GM12878 (cell line): ENCODE measurements around the gene TRDMT1. TPM values are rescaled to one million over a fixed set of nuclear protein-coding genes. Genes with fewer than 3 reads are reported as not detected.

ENCODE experiments used
- ATAC-seq: fragments of 200-7000 bp; cut with Tn5 transposase; 3 replicates; pipeline ENCODE4 v1.9.1; 2020; ENCODE audit warnings: mild to moderate bottlenecking, moderate library complexity
- BruUV-seq: library from RNA; stranded (reverse); fragments of 400-500 nt; replicated peaks from 2 replicates; lab custom pipeline; 2021; lab: Mats Ljungman, UMichigan
- CTCF ChIA-PET: fragments of 300-600 bp; sonication (Branson Sonifier 250); formaldehyde crosslinking; extraction: SDS; loops from one replicate; lab custom pipeline; 2021; ENCODE audit warnings: inconsistent platforms; lab: Yijun Ruan, JAX
- POLR2A ChIA-PET: fragments of 350-600 bp; formaldehyde crosslinking; extraction: SDS; loops from one replicate; lab custom pipeline; 2021; ENCODE audit warnings: inconsistent platforms; lab: Charles Lee
- RAD21 ChIA-PET: fragments of 300-600 bp; sonication (Branson Sonifier 250); formaldehyde crosslinking; loops from one replicate; lab custom pipeline; 2023; ENCODE audit warnings: antibody characterized with exemption; ENCODE audit not compliant: unreplicated experiment; lab: Charles Lee
- SMC1A ChIA-PET: fragments of 300-600 bp; sonication (Branson Sonifier 250); formaldehyde crosslinking; loops from one replicate; lab custom pipeline; 2023; ENCODE audit not compliant: unreplicated experiment, uncharacterized antibody; lab: Charles Lee
- DNase-seq: peaks from one replicate; pipeline ENCODE4 v3.0.0-alpha.2; 2011; ENCODE audit warnings: low read depth, low spot score
- FAIRE-seq: peaks from 3 replicates; lab custom pipeline; 2011; peaks lifted over from hg19 to GRCh38; lab: Jason Lieb, UNC
- H2AFZ ChIP-seq: 2 replicates; pipeline ENCODE4 v1.6.0; 2011; ENCODE audit warnings: low read depth, low read length, control low read depth; ENCODE audit not compliant: control insufficient read depth
- H3K27ac ChIP-seq: 2 replicates; pipeline ENCODE4 v1.5.1; 2011; ENCODE audit warnings: control low read depth; ENCODE audit not compliant: control insufficient read depth, insufficient read depth
- H3K27me3 ChIP-seq, 2 experiments: replicated peaks in 1 of 2; 2 replicates each; pipeline versions ENCODE4 v1.6.0 to v1.6.1; 2011; ENCODE audit warnings: low read length in 1 of 2; ENCODE audit not compliant: control insufficient read depth in 2 of 2, insufficient read depth in 2 of 2
- H3K36me3 ChIP-seq, 2 experiments: 2 replicates each; pipeline ENCODE4 v1.5.1; 2011; ENCODE audit warnings: low read length in 1 of 2; ENCODE audit not compliant: control insufficient read depth in 2 of 2, insufficient read depth in 2 of 2
- H3K4me1 ChIP-seq: 2 replicates; pipeline ENCODE4 v1.6.1; 2011; ENCODE audit warnings: mild to moderate bottlenecking, low read length, moderate library complexity, mixed read lengths; ENCODE audit not compliant: control insufficient read depth, insufficient read depth
- H3K4me2 ChIP-seq: 2 replicates; pipeline ENCODE4 v1.6.0; 2011; ENCODE audit warnings: control low read depth; ENCODE audit not compliant: control insufficient read depth, insufficient read depth
- H3K4me3 ChIP-seq: fragments of 200-600 bp; sonication (generic); 2 replicates; pipeline ENCODE4 v1.5.1; 2016
- H3K79me2 ChIP-seq: 2 replicates; pipeline ENCODE4 v1.6.0; 2011; ENCODE audit warnings: low read length; ENCODE audit not compliant: control insufficient read depth, insufficient read depth
- H3K9ac ChIP-seq: 2 replicates; pipeline ENCODE4 v1.8.0; 2011; ENCODE audit warnings: low read length, control low read depth, mixed read lengths; ENCODE audit not compliant: control insufficient read depth, insufficient read depth
- H3K9me3 ChIP-seq: replicated peaks from 3 replicates; pipeline ENCODE4 v1.5.1; 2011; ENCODE audit warnings: mild to moderate bottlenecking, low read length; ENCODE audit not compliant: control insufficient read depth, insufficient read depth
- H4K20me1 ChIP-seq: 2 replicates; pipeline ENCODE4 v1.6.0; 2011; ENCODE audit not compliant: control insufficient read depth, insufficient read depth
- FOXK2 ChIP-seq: fragments of 450-650 bp; IDR thresholded peaks from 2 replicates; pipeline ENCODE4 v1.6.1; 2017; ENCODE audit warnings: mild to moderate bottlenecking, moderate library complexity
- HCFC1 ChIP-seq: fragments of 150-350 bp; IDR thresholded peaks from 2 replicates; pipeline ENCODE4 v1.6.1; 2014; ENCODE audit warnings: low read length
- REST ChIP-seq: IDR thresholded peaks from 2 replicates; pipeline ENCODE4 v1.6.1; 2012; ENCODE audit warnings: mild to moderate bottlenecking, low read depth, low read length
- TCF3 ChIP-seq: IDR thresholded peaks from 2 replicates; pipeline ENCODE4 v1.6.1; 2012; ENCODE audit warnings: low read depth, mild to moderate bottlenecking, low read length, borderline replicate concordance; ENCODE audit not compliant: insufficient read depth
- USF2 ChIP-seq: IDR thresholded peaks from 2 replicates; pipeline ENCODE4 v1.6.1; 2011; ENCODE audit warnings: low read depth, low read length, improper control_type of control experiment, borderline replicate concordance
- WGBS: methylation state at CpG from one replicate; pipeline ENCODE4 v1.1.6; 2016; ENCODE audit warnings: low lambda C conversion rate; ENCODE audit not compliant: insufficient replicate concordance, insufficient coverage; ENCODE audit errors: missing lambda C conversion rate; 5-methylcytosine and 5-hydroxymethylcytosine counted together
- in situ Hi-C: fragments of 300-500 bp; cut with MboI; formaldehyde crosslinking; loops from 9 replicates; pipeline ENCODE4 v1.14.3; 2018; ENCODE audit warnings: mixed read lengths
- intact Hi-C: fragments of 100-400 bp; cut with micrococcal nuclease; formaldehyde crosslinking; loops from one replicate; pipeline ENCODE4 v1.14.2; 2022; ENCODE audit not compliant: unreplicated experiment
- polyA plus RNA-seq, 11 experiments: library from polyadenylated mRNA; depleted of rRNA in 4 of 11; unstranded in 6 of 11; stranded (reverse) in 5 of 11; fragments of >200 nt; fragmentation: Nextera tagmentation in 4 of 11; fragmentation: Illumina TruSeq in 1 of 11; extraction: Ambion mirVana in 4 of 11; extraction: Trizol in 1 of 11; gene quantifications; 1 replicate in 1 of 11; 2 replicates in 10 of 11; pipeline versions ENCODE4 v1.2.1 to v1.2.3, GENCODE V29; 2011 to 2016; ENCODE audit warnings: inconsistent platforms in 2 of 11, missing spikeins in 2 of 11, low read depth in 1 of 11
- total RNA-seq, 4 experiments: library from RNA; depleted of rRNA in 3 of 4; stranded (reverse); fragments of >200 nt in 3 of 4; fragmentation: Illumina TruSeq in 1 of 4; extraction: Trizol in 1 of 4; gene quantifications; 2 replicates each; pipeline versions ENCODE4 v1.2.1 to v1.2.3, GENCODE V29; 2013 to 2021

The TRDMT1 gene
- total and polyA plus RNA-seq, 10 of the 15 experiments (the other 5 are each of a cell fraction or from before 2014, with no cell fraction given), result 2.3 to 9.7 (median 4.6) TPM

GRCh38 chr10:17113889-17114540, 87.5 kb downstream of the TRDMT1 start (continued):
- TF ChIP-seq TCF3, result no peak
- TF ChIP-seq USF2, result no peak
- TF ChIP-seq, all 136 proteins: peak for 0

GRCh38 chr10:17113346-17113745, 88.1 kb downstream of the TRDMT1 start:
- Histone ChIP-seq H3K4me3 (no peak overlapping the region), H3K79me2 (no peaks in the 10 kb centered on the region), H3K27ac (no peak overlapping the region), H4K20me1 (no peaks in the 10 kb centered on the region), H3K4me1 (no peaks in the 10 kb centered on the region), H3K36me3 (no peaks in the 10 kb centered on the region), H3K27me3 (no peaks in the 10 kb centered on the region; a peak in 1 of 4 replicates), H3K9me3 (no peaks in the 10 kb centered on the region), H2AFZ (no peak overlapping the region), H3K4me2 (no peak overlapping the region), H3K9ac (no peak overlapping the region)
- in situ Hi-C loops (no loop called here), intact Hi-C loops (no loop called here)
- WGBS, result 59% methylated on average over 4 of the region's 4 CpGs
- TF ChIP-seq HCFC1, result no peak
- TF ChIP-seq REST, result no peak
- TF ChIP-seq FOXK2, result no peak
- ChIA-PET SMC1A (no interaction called here), CTCF (no interaction called here), RAD21 (no interaction called here), POLR2A (no interaction called here)
- BruUV-seq, result no TSS peak
- no peak for DNase-seq
- no peak for ATAC-seq
- FAIRE-seq, result no peak
